ENCODE data around the gene CD72.
A peak's percentile ranks its signal among the peaks of the same experiment; 100 is the strongest.
"Not testable (repeated sequence)": the region's sequence is repeated elsewhere in the genome, so short reads cannot be mapped to it uniquely, and the experiment has no call there.

The CD72 gene

GRCh38 chr9:35615981-35616680 lies 2.1 kb downstream of the CD72 start:
- DNase-seq, result no peak

GRCh38 chr9:35612843-35613242 lies 5.4 kb downstream of the CD72 start:
- DNase-seq, result no peak

- DNase-seq, result not testable (repeated sequence)
These were observed 6.1 kb downstream of the CD72 start for GRCh38 chr9:35612066-35612465.

- DNase-seq, result peak; percentile 73
These were observed 6.9 kb downstream of the CD72 start for GRCh38 chr9:35611230-35611797.

GRCh38 chr9:35609820-35610163 lies 8.4 kb downstream of the CD72 start:
- DNase-seq, result no peak

- no peak for DNase-seq
These were observed 9.0 kb downstream of the CD72 start for GRCh38 chr9:35609001-35609819.

GRCh38 chr9:35608221-35608620 lies 10.0 kb downstream of the CD72 start:
- DNase-seq, result no peak

- no peak for DNase-seq
These were observed 11.5 kb downstream of the CD72 start for GRCh38 chr9:35606726-35607125.

GRCh38 chr9:35606138-35606504 lies 12.1 kb downstream of the CD72 start:
- no peak for DNase-seq

- DNase-seq, result peak; percentile 28
These were observed 12.7 kb downstream of the CD72 start for GRCh38 chr9:35605351-35606137.

- DNase-seq, result peak; percentile 87
These were observed 13.4 kb downstream of the CD72 start, which contains the start of gene TESK1 for GRCh38 chr9:35604578-35605350. TESK1 (plus strand) TSS chr9:35605262; CDS start chr9:35605620, 358 bp downstream.

- DNase-seq, result peak; percentile 100
These were observed 14.1 kb downstream of the CD72 start for GRCh38 chr9:35603986-35604577.

GRCh38 chr9:35603506-35603985 lies 14.7 kb downstream of the CD72 start:
- no peak for DNase-seq

GRCh38 chr9:35599763-35600604 lies 18.2 kb downstream of the CD72 start:
- no peak for DNase-seq

- DNase-seq, result no peak
These were observed 19.2 kb downstream of the CD72 start for GRCh38 chr9:35598866-35599590.

GRCh38 chr9:35596907-35597306 lies 21.3 kb downstream of the CD72 start:
- DNase-seq, result not testable (repeated sequence)

- DNase-seq, result no peak
These were observed 23.7 kb downstream of the CD72 start for GRCh38 chr9:35594471-35594870.

GRCh38 chr9:35593581-35593980 lies 24.6 kb downstream of the CD72 start:
- DNase-seq, result no peak

GRCh38 chr9:35588506-35588905 lies 29.7 kb downstream of the CD72 start:
- not testable (repeated sequence) for DNase-seq

GRCh38 chr9:35584681-35585080 lies 33.5 kb downstream of the CD72 start:
- DNase-seq, result not testable (repeated sequence)
